ENCODE measurements around the gene PAXX. TPM values are rescaled to one million over a fixed set of nuclear protein-coding genes. Genes with fewer than 3 reads are reported as not detected.
A peak's percentile ranks its signal among the peaks of the same experiment; 100 is the strongest.

Gene PAXX
- total RNA-seq, 1 experiment from 2014 or later: 44.1 TPM

DNA sequence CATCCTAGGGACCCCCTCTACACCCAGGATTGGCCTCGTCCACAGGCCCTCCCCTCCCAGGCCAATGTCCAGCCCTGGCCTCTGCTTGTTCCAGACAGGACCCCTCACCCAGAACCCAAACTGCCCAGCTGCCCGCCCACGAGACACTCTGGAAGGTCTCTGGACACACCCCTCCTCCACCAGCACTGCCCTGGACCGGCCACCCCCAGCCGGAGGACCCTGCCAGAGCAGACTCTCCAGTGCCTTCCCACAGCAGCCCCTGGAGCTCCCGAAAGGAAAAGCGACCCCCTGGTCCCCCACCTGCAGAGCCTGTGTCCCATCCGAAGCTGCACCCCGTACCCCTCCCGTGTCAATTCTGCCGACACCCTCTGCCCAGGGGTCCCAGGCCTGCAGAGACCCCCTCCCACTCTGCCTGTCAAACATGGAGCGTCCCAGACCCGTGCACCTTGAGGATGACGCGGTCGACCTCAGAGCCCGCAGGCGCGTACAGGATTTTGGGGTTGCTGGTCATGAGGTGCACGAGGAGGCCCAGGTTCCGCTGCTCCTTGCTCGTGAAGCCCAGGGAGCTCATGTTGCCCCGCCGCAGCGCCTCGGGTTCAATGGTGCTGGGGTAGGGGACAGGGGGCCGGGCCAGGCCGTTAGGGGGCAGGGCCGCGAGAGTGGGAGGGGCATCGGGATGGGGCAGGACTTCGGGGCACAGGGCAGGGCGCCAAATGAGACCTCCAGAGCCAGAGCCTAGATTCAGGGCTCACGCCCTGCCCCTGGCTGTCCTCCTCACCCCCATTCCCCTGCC, 27.9 kb downstream of the PAXX start:
- H3K27me3 Mint-ChIP-seq (ENCODE audit: low read depth): no peaks in the 10 kb centered on the region
- CTCF ChIA-PET: interaction anchor here (0.7 to 3.9 kb wide), 6 partner anchors 10 to 188 kb away, joined by 3 to 38 read pairs (median 4); partner anchors contain the start of gene FUT7
- peak overlapping the region; percentile 41; the same call in 1 of the 2 replicates for H3K27ac Mint-ChIP-seq
- no peaks in the 10 kb centered on the region for H3K9me3 Mint-ChIP-seq
- no peaks in the 10 kb centered on the region; the same call in 1 of the 2 replicates for H3K4me1 Mint-ChIP-seq
- no peak for DNase-seq (ENCODE audit: low spot score)
- H3K36me3 Mint-ChIP-seq: peaks cover 9% of the 10 kb centered on the region
- no peak for ATAC-seq
- TF ChIP-seq, protein P1, sequence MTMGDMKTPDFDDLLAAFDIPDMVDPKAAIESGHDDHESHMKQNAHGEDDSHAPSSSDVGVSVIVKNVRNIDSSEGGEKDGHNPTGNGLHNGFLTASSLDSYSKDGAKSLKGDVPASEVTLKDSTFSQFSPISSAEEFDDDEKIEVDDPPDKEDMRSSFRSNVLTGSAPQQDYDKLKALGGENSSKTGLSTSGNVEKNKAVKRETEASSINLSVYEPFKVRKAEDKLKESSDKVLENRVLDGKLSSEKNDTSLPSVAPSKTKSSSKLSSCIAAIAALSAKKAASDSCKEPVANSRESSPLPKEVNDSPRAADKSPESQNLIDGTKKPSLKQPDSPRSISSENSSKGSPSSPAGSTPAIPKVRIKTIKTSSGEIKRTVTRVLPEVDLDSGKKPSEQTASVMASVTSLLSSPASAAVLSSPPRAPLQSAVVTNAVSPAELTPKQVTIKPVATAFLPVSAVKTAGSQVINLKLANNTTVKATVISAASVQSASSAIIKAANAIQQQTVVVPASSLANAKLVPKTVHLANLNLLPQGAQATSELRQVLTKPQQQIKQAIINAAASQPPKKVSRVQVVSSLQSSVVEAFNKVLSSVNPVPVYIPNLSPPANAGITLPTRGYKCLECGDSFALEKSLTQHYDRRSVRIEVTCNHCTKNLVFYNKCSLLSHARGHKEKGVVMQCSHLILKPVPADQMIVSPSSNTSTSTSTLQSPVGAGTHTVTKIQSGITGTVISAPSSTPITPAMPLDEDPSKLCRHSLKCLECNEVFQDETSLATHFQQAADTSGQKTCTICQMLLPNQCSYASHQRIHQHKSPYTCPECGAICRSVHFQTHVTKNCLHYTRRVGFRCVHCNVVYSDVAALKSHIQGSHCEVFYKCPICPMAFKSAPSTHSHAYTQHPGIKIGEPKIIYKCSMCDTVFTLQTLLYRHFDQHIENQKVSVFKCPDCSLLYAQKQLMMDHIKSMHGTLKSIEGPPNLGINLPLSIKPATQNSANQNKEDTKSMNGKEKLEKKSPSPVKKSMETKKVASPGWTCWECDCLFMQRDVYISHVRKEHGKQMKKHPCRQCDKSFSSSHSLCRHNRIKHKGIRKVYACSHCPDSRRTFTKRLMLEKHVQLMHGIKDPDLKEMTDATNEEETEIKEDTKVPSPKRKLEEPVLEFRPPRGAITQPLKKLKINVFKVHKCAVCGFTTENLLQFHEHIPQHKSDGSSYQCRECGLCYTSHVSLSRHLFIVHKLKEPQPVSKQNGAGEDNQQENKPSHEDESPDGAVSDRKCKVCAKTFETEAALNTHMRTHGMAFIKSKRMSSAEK (CRISPR knock-in tag; IDR thresholded peaks at IDR 0.05; ENCODE audit: borderline replicate concordance): no peak
- TF ChIP-seq, protein P2, sequence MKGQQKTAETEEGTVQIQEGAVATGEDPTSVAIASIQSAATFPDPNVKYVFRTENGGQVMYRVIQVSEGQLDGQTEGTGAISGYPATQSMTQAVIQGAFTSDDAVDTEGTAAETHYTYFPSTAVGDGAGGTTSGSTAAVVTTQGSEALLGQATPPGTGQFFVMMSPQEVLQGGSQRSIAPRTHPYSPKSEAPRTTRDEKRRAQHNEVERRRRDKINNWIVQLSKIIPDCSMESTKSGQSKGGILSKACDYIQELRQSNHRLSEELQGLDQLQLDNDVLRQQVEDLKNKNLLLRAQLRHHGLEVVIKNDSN (CRISPR knock-in tag; IDR thresholded peaks at IDR 0.05): no peak
- no peak for TF ChIP-seq MYBL2 (CRISPR knock-in tag; IDR thresholded peaks at IDR 0.05)
- POLR2A ChIA-PET: no interaction called here
- H3K4me3 Mint-ChIP-seq: no peak overlapping the region

DNA sequence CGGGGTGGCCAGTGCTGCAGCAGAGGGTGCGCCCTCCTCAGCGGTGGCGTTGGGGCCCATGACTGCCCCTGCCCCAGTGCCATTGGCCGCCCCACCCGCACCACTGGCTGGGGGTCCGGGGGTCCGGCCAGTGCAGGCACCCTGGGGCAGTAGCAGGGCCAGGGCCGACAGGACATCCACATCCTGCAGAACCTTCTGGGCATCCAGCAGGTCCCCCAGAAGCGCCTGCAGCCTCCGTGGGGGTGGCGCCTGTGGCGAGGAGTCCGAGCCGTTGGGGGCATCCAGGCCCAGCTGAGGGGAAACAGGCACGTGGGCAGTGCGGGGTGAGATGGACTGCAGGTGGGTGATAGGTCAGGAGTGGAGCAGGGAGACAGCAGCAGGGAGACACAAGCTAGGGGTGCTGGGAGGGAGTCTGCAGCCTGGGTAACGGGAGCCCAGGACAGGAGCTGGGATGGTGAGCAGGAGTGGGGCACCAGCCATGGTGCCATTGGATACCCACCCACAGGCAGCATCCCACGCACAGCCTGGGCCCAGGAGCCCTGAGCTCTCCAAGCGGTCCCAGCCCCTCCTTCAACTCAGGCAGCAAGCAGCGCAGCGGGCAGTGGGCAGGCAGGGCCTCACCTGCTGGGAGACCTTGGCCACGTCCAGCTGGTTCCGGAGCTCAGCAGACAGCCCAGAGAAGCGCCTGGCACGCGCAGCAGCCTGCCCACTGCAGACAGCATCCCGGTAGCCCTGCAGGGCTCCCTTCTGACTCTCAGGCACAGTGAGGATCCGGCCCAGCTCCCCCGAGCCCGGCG, 28.7 kb downstream of the PAXX start:
- TF ChIP-seq ESRRA (CRISPR knock-in tag; IDR thresholded peaks at IDR 0.05; ENCODE audit: borderline replicate concordance) (no peak), NR2C2 (CRISPR knock-in tag; IDR thresholded peaks at IDR 0.05) (no peak), CREB1 (CRISPR knock-in tag; IDR thresholded peaks at IDR 0.05) (no peak), SMAD4 (CRISPR knock-in tag; IDR thresholded peaks at IDR 0.05) (no peak), JAZF1 (CRISPR knock-in tag; IDR thresholded peaks at IDR 0.05) (no peak), SOX15 (CRISPR knock-in tag; IDR thresholded peaks at IDR 0.05) (no peak), ZBTB21 (CRISPR knock-in tag; IDR thresholded peaks at IDR 0.05; ENCODE audit: borderline replicate concordance) (no peak), NFYB (CRISPR knock-in tag; conservative IDR thresholded peaks at IDR 0.05; ENCODE audit: low read depth) (no peak)
- TF ChIP-seq, protein P3, sequence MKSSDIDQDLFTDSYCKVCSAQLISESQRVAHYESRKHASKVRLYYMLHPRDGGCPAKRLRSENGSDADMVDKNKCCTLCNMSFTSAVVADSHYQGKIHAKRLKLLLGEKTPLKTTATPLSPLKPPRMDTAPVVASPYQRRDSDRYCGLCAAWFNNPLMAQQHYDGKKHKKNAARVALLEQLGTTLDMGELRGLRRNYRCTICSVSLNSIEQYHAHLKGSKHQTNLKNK (CRISPR knock-in tag; IDR thresholded peaks at IDR 0.05): no peak
- TF ChIP-seq, protein P4, sequence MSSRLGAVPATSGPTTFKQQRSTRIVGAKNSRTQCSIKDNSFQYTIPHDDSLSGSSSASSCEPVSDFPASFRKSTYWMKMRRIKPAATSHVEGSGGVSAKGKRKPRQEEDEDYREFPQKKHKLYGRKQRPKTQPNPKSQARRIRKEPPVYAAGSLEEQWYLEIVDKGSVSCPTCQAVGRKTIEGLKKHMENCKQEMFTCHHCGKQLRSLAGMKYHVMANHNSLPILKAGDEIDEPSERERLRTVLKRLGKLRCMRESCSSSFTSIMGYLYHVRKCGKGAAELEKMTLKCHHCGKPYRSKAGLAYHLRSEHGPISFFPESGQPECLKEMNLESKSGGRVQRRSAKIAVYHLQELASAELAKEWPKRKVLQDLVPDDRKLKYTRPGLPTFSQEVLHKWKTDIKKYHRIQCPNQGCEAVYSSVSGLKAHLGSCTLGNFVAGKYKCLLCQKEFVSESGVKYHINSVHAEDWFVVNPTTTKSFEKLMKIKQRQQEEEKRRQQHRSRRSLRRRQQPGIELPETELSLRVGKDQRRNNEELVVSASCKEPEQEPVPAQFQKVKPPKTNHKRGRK (CRISPR knock-in tag; IDR thresholded peaks at IDR 0.05; ENCODE audit: borderline replicate concordance): no peak
- TF ChIP-seq, protein P5, sequence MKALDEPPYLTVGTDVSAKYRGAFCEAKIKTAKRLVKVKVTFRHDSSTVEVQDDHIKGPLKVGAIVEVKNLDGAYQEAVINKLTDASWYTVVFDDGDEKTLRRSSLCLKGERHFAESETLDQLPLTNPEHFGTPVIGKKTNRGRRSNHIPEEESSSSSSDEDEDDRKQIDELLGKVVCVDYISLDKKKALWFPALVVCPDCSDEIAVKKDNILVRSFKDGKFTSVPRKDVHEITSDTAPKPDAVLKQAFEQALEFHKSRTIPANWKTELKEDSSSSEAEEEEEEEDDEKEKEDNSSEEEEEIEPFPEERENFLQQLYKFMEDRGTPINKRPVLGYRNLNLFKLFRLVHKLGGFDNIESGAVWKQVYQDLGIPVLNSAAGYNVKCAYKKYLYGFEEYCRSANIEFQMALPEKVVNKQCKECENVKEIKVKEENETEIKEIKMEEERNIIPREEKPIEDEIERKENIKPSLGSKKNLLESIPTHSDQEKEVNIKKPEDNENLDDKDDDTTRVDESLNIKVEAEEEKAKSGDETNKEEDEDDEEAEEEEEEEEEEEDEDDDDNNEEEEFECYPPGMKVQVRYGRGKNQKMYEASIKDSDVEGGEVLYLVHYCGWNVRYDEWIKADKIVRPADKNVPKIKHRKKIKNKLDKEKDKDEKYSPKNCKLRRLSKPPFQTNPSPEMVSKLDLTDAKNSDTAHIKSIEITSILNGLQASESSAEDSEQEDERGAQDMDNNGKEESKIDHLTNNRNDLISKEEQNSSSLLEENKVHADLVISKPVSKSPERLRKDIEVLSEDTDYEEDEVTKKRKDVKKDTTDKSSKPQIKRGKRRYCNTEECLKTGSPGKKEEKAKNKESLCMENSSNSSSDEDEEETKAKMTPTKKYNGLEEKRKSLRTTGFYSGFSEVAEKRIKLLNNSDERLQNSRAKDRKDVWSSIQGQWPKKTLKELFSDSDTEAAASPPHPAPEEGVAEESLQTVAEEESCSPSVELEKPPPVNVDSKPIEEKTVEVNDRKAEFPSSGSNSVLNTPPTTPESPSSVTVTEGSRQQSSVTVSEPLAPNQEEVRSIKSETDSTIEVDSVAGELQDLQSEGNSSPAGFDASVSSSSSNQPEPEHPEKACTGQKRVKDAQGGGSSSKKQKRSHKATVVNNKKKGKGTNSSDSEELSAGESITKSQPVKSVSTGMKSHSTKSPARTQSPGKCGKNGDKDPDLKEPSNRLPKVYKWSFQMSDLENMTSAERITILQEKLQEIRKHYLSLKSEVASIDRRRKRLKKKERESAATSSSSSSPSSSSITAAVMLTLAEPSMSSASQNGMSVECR (CRISPR knock-in tag; IDR thresholded peaks at IDR 0.05; ENCODE audit: borderline replicate concordance): no peak
- TF ChIP-seq, protein P6, sequence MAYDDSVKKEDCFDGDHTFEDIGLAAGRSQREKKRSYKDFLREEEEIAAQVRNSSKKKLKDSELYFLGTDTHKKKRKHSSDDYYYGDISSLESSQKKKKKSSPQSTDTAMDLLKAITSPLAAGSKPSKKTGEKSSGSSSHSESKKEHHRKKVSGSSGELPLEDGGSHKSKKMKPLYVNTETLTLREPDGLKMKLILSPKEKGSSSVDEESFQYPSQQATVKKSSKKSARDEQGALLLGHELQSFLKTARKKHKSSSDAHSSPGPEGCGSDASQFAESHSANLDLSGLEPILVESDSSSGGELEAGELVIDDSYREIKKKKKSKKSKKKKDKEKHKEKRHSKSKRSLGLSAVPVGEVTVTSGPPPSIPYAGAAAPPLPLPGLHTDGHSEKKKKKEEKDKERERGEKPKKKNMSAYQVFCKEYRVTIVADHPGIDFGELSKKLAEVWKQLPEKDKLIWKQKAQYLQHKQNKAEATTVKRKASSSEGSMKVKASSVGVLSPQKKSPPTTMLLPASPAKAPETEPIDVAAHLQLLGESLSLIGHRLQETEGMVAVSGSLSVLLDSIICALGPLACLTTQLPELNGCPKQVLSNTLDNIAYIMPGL (CRISPR knock-in tag; IDR thresholded peaks at IDR 0.05): no peak
- ChIA-PET POLR2A (no interaction called here), CTCF (interaction anchor here (0.8 to 3.9 kb wide), 9 partner anchors 9 to 216 kb away, joined by 3 to 38 read pairs (median 5); partner anchors contain the start of gene FUT7)
- H3K36me3 Mint-ChIP-seq: peaks cover 7% of the 10 kb centered on the region
- no peak overlapping the region for H3K27ac Mint-ChIP-seq
- no peaks in the 10 kb centered on the region for H3K9me3 Mint-ChIP-seq
- H3K4me1 Mint-ChIP-seq: no peaks in the 10 kb centered on the region; the same call in 1 of the 2 replicates
- H3K27me3 Mint-ChIP-seq (ENCODE audit: low read depth): no peaks in the 10 kb centered on the region
- no peak overlapping the region for H3K4me3 Mint-ChIP-seq
- ATAC-seq (no peak), DNase-seq (ENCODE audit: low spot score) (no peak)

All from WTC11 (cell line).